DND-41 (cell line): ENCODE data around the gene DNAI7.

Experiments
- EZH2 ChIP-seq: IDR thresholded peaks from 3 replicates; pipeline ENCODE4 v1.6.1; 2012; ENCODE audit warnings: borderline replicate concordance, low read depth, mild to moderate bottlenecking, moderate library complexity, low read length, inconsistent platforms; ENCODE audit not compliant: severe bottlenecking
- TF ChIP-seq, protein P1 (sequence below): IDR thresholded peaks from 2 replicates; pipeline ENCODE4 v1.5.1; 2012; ENCODE audit warnings: borderline replicate concordance, low read length, moderate library complexity, mild to moderate bottlenecking; ENCODE audit not compliant: poor library complexity, severe bottlenecking; ENCODE audit errors: extremely low read depth

DNA sequence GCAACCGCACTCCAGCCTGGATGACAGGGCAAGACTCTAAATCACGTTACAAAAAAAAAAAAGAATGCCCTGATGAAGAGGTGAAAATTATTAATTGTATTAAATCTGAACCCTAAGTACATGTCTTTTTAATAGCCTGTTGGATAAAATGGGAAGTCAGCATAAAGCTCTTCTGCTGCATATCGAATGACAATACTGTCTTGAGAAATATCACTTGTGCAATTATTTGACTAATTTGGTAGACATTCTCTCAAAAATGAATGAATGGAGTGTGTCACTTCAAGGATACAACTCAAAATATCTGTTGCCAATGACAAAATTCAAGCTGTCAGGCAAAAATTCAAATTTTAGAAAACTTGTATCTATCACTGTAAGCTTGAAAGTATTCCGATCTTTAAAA lies 38.9 kb downstream of the DNAI7 start:
- TF ChIP-seq EZH2, result no peak
- TF ChIP-seq, protein P1, sequence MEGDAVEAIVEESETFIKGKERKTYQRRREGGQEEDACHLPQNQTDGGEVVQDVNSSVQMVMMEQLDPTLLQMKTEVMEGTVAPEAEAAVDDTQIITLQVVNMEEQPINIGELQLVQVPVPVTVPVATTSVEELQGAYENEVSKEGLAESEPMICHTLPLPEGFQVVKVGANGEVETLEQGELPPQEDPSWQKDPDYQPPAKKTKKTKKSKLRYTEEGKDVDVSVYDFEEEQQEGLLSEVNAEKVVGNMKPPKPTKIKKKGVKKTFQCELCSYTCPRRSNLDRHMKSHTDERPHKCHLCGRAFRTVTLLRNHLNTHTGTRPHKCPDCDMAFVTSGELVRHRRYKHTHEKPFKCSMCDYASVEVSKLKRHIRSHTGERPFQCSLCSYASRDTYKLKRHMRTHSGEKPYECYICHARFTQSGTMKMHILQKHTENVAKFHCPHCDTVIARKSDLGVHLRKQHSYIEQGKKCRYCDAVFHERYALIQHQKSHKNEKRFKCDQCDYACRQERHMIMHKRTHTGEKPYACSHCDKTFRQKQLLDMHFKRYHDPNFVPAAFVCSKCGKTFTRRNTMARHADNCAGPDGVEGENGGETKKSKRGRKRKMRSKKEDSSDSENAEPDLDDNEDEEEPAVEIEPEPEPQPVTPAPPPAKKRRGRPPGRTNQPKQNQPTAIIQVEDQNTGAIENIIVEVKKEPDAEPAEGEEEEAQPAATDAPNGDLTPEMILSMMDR, result no peak
